Measurements from ENCODE around the gene CLMN. TPM values are rescaled to one million over a fixed set of nuclear protein-coding genes. Genes with fewer than 3 reads are reported as not detected.

The CLMN gene
- total and polyA plus RNA-seq, 2 of the 8 experiments (the other 6 are each of a cell fraction or from before 2014, with no cell fraction given), result 1.6 to 8.2 TPM

DNA sequence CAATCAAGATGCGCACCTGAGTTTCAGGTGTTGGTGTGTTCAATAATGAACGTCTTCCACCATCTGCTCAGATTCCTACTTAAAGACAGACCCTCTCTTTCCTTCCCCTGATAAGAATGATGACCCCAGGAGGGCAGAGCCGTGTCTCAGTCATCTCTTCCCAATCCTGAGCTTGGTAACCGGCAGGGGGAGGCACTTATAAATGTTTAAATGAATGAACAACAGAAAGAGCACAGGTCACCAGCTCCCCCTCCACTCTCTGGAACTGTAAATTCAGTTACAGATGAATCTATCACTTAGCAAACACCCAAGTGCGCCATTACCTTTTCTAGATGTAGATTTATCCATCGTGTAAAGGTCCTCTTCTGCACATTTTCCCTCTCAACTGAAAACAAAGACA, 90.0 kb downstream of the CLMN start:
- peaks cover 0 to 1% of the 10 kb centered on the region in 2 experiments for H4K20me1 ChIP-seq (replicated peaks in 1 of 2; ENCODE audit: control insufficient read depth in 1 of 2, insufficient read depth in 2 of 2, low read length in 2 of 2)
- H2BK5ac ChIP-seq (ENCODE audit: low read depth, low read length), result no peak overlapping the region
- no peak overlapping the region for H2BK20ac ChIP-seq (ENCODE audit: low read length)
- no peak overlapping the region for H3K4me3 ChIP-seq (ENCODE audit: extremely low read depth in 1 of 4, insufficient read depth in 2 of 4, low read depth in 3 of 4, low read length in 4 of 4)
- FAIRE-seq (no peak), DNase-seq (ENCODE audit: low read depth in 1 of 2, low spot score in 2 of 2) (no peak)
- H3K36me3 ChIP-seq (ENCODE audit: control insufficient read depth in 2 of 4, insufficient read depth in 4 of 4, low read length in 3 of 4), result no peaks in the 10 kb centered on the region
- H3K4me1 ChIP-seq (replicated peaks in 1 of 4; ENCODE audit: control insufficient read depth in 3 of 4, insufficient read depth in 4 of 4, low read length in 3 of 4), result peaks cover 0 to 5% (median 2%) of the 10 kb centered on the region in 4 experiments; a peak in 4 of 7 replicates
- CTCF ChIA-PET (ENCODE audit: partially characterized antibody), result interaction anchor here (0.7 to 3.1 kb wide), 13 partner anchors 9 to 187 kb away, joined by 3 to 12 read pairs (median 3); no protein-coding TSS in a partner anchor
- no peak overlapping the region for H2BK120ac ChIP-seq (replicated peaks; ENCODE audit: low read depth, low read length)
- no peaks in the 10 kb centered on the region for H3K9me3 ChIP-seq (ENCODE audit: insufficient read depth in 2 of 2, low read depth in 1 of 2, low read length in 1 of 2)
- H3K23me2 ChIP-seq (ENCODE audit: low read depth, low read length), result peaks cover 2% of the 10 kb centered on the region; the same call in 1 of the 2 replicates
- H4K8ac ChIP-seq (ENCODE audit: extremely low read depth, insufficient read depth, low read length), result no peak overlapping the region
- no peak overlapping the region for H2AK5ac ChIP-seq (ENCODE audit: low read depth, low read length)
- no peak overlapping the region for H3K4me2 ChIP-seq (ENCODE audit: insufficient read depth in 1 of 2, low read depth in 2 of 2, low read length in 2 of 2)
- no peak overlapping the region for H3K56ac ChIP-seq (replicated peaks; ENCODE audit: insufficient read length, low read depth, low read length)
- no peak overlapping the region for H2BK15ac ChIP-seq (ENCODE audit: low read length)
- H4K5ac ChIP-seq (ENCODE audit: insufficient read length, low read depth, low read length), result no peak overlapping the region
- no peak overlapping the region for H3K18ac ChIP-seq (ENCODE audit: extremely low read depth, low read length)
- no peaks in the 10 kb centered on the region for H3K27me3 ChIP-seq (replicated peaks in 1 of 4; ENCODE audit: control insufficient read depth in 3 of 4, extremely low read depth in 1 of 4, insufficient read depth in 3 of 4, low read length in 3 of 4)
- no peak overlapping the region for H2BK12ac ChIP-seq (ENCODE audit: low read depth, low read length)
- no peak overlapping the region for H3K4ac ChIP-seq (replicated peaks; ENCODE audit: insufficient read length, low read depth, low read length)
- H3K79me1 ChIP-seq (ENCODE audit: low read depth, low read length), result no peaks in the 10 kb centered on the region
- no peaks in the 10 kb centered on the region for H3K79me2 ChIP-seq (ENCODE audit: control insufficient read depth in 1 of 2, insufficient read depth in 2 of 2, low read length in 2 of 2)
- H3K23ac ChIP-seq (ENCODE audit: insufficient read length), result no peak overlapping the region
- no peak overlapping the region for H3K9ac ChIP-seq (replicated peaks in 1 of 4; ENCODE audit: extremely low read depth in 1 of 4, low read depth in 3 of 4, low read length in 3 of 4)
- H4K91ac ChIP-seq (replicated peaks; ENCODE audit: insufficient read length, low read length), result no peak overlapping the region
- WGBS, 2 experiments (ENCODE audit: extremely low coverage in 1 of 2, insufficient coverage in 1 of 2, insufficient read length in 1 of 2, insufficient replicate concordance in 2 of 2, low coverage in 1 of 2, low lambda C conversion rate in 2 of 2, missing lambda C conversion rate in 1 of 2), result 79% methylated on average over 6 of the region's 6 CpGs; no CpG with 5 or more reads in 1 of the 2 experiments
- H3K27ac ChIP-seq (ENCODE audit: low read depth, low read length), result no peak overlapping the region
- POLR2A ChIA-PET (ENCODE audit: partially characterized antibody), result interaction anchor here (1.2 kb wide), 1 partner anchor 11 kb away, joined by 3 read pairs; no protein-coding TSS in a partner anchor
- H2AFZ ChIP-seq (ENCODE audit: low read length), result no peak overlapping the region
- H3K14ac ChIP-seq (ENCODE audit: insufficient read length), result no peak overlapping the region
- TF ChIP-seq CTCF (IDR thresholded peaks at IDR 0.05; ENCODE audit: control extremely low read depth in 1 of 3, insufficient read depth in 1 of 3, low read depth in 1 of 3, low read length in 3 of 3) (peak in 1 of 3 experiments; percentile 20; a peak in 2 of 4 replicates), RNF2 (IDR thresholded peaks at IDR 0.05; ENCODE audit: borderline replicate concordance, low read depth, low read length, missing control alignments, poor library complexity, severe bottlenecking) (no peak), BCL11A (IDR thresholded peaks at IDR 0.05; ENCODE audit: low read depth in 2 of 2, low read length in 2 of 2) (no peak), SP2 (IDR thresholded peaks at IDR 0.05; ENCODE audit: low read length) (no peak), PHF8 (conservative IDR thresholded peaks at IDR 0.05; ENCODE audit: low read depth, low read length) (no peak), EP300 (IDR thresholded peaks at IDR 0.05; ENCODE audit: borderline replicate concordance in 1 of 2, low read depth in 2 of 2, low read length in 2 of 2) (no peak), CHD2 (IDR thresholded peaks at IDR 0.05; ENCODE audit: low read length) (no peak), RAD21 (IDR thresholded peaks at IDR 0.05 in 1 of 2, conservative IDR thresholded peaks at IDR 0.05 in 1 of 2; ENCODE audit: low read depth in 2 of 2, low read length in 2 of 2) (peak in 1 of 2 experiments; percentile 22; a peak in 1 of 4 replicates), CTBP2 (IDR thresholded peaks at IDR 0.05; ENCODE audit: borderline replicate concordance, insufficient read depth, insufficient read length, low read length) (no peak), SP4 (IDR thresholded peaks at IDR 0.05; ENCODE audit: low read length) (no peak)

Measured in H1 (cell line).